SK-N-MC (cell line): ENCODE data around the gene SHC3.

Experiments used
- EZH2 ChIP-seq: fragments of 200-600 bp; sonication (generic); IDR thresholded peaks from one replicate; pipeline ENCODE4 v1.6.1; 2017; ENCODE audit warnings: antibody characterized with exemption
- FOXP2 ChIP-seq: optimal IDR thresholded peaks from 2 replicates; pipeline ENCODE3; 2011; ENCODE audit warnings: mild to moderate bottlenecking, moderate library complexity; ENCODE audit not compliant: insufficient read depth; ENCODE audit errors: extremely low read length, control extremely low read depth
- POLR2AphosphoS5 ChIP-seq: IDR thresholded peaks from 2 replicates; pipeline ENCODE4 v1.6.1; 2012; ENCODE audit warnings: mild to moderate bottlenecking, low read depth, low read length, borderline replicate concordance

- no peak for TF ChIP-seq POLR2AphosphoS5
- no peak for TF ChIP-seq EZH2
- TF ChIP-seq FOXP2, result no peak
Measured at GRCh38 chr9:89037891-89038290, 140.7 kb downstream of the SHC3 start.
